Measurements from ENCODE around the gene MEI1.
A peak's percentile ranks its signal among the peaks of the same experiment; 100 is the strongest.
"Not testable (repeated sequence)": the region's sequence is repeated elsewhere in the genome, so short reads cannot be mapped to it uniquely, and the experiment has no call there.

Gene MEI1

DNA sequence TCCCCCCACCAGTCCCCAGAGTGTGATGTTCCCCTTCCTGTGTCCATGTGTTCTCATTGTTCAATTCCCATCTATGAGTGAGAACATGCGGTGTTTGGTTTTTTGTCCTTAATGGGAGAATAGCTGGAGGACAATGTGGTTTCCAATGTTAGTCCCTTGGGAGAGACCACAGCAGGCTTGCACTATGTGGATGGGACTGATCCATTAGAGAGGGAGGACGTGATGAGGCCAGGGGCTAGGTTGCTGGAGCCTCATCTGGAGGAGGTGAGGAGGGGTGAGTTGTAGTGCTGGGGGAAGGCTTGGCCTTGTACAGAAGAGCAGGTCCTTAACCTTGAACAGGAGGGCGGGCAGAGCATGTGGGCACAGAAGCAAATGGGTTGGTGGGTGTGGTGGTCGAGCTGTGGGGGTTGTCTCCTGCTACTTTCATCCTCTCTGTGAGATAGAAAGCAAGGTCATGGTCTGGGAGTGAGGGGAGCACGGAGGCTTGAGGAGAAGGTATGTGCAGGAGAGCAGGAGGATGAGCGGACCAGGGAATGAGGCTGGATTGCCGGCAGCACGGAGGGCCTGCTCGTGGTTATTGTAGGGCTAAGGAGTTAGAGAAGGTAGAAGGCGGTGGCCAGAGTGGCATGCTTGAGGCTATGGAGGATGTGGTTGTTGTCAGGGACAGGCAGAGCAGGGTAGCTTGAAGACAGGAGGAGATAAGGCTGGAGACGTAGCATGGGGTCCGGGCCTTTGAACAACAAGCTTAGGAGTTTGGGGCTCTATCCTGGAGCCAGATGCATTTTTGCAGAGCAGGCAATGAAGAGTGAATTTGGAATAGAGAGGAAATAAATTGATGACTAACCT lies 122.4 kb downstream of the MEI1 start:
- no peak for DNase-seq (ENCODE audit: low spot score)

DNA sequence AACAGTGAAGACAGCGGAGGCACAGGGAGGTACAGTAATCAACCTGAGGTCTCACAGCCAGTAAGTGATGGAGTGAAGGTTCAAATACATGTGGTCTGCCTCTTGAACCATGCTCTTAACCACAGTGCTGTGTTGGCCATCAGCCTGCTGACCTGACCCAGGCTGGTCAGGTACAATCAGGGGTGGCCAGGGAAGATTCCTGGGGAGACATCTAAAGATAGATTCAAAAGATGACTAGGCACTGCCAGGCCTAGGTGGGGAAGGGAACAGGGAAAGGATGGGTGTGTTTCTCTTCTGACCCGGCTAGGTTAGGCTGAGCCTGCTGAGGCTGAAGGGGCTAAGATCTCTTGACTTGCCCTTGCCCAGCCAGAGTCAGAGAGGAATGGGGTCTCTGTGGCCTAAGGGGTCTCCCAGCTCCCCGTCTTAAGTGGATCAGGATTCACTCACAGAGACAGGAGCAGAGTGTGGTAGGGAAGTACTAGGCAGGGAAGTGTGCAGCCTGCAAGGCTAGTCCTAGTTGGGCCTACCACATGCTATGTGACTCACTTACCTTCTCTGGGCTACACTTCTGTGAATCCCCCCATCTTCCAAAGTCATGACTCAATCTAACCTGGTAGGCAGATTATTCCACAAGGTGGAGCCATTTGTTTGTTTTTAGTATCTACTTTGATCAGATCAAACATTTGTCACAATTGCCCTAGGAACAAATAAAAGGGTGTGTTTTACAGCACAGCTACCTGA lies 123.2 kb downstream of the MEI1 start:
- DNase-seq (ENCODE audit: low spot score) = peak; percentile 66

GRCh38 chr22:41823797-41824196 lies 124.5 kb downstream of the MEI1 start:
- DNase-seq (ENCODE audit: low spot score) = no peak

DNA sequence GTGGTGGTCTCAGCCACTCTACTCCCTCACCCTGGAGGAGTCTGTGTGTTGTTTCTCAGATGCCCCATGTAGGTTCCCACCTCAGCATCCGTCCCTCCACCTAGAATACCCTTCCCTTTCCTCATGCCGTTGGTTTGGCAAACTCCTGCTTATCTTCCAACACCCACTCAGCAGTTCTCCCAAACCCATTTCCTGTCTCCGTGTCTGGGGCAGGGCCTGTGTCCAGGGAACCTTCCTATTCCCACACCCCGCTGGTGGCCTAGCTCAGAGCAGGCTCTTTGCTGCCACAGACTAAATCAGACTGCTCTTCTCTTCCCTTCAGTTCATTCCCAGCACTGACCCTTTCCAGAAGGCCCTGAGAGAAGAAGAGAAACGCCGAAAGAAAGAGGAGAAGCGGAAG lies 126.1 kb downstream of the MEI1 start:
- no peak for DNase-seq (ENCODE audit: low spot score)

GRCh38 chr22:41826021-41826420 lies 126.7 kb downstream of the MEI1 start:
- DNase-seq (ENCODE audit: low spot score) = no peak

- no peak for DNase-seq (ENCODE audit: low spot score)
These were observed 127.4 kb downstream of the MEI1 start for GRCh38 chr22:41826430-41827383.

GRCh38 chr22:41827671-41828070 lies 128.4 kb downstream of the MEI1 start:
- DNase-seq (ENCODE audit: low spot score) = no peak

DNA sequence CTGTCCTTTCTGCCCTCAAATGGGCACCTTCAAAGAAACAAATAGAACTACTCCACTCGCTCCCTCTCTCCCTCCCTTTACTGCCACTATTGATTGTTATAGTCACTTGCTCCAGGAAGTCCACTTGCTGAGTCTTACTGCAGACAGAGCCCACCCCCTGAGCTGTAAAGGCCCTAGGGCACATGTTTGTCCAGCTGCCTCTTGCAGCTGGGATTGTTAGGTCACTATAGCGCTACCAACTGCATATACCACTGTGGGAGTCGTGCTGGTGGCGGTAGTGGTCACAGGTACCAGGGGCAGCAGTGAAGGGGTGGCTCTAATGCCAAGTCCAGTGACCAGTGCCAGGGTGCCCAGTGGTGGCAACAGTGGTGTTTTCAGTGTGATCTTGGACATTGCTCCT lies 129.2 kb downstream of the MEI1 start:
- no peak for DNase-seq (ENCODE audit: low spot score)

DNA sequence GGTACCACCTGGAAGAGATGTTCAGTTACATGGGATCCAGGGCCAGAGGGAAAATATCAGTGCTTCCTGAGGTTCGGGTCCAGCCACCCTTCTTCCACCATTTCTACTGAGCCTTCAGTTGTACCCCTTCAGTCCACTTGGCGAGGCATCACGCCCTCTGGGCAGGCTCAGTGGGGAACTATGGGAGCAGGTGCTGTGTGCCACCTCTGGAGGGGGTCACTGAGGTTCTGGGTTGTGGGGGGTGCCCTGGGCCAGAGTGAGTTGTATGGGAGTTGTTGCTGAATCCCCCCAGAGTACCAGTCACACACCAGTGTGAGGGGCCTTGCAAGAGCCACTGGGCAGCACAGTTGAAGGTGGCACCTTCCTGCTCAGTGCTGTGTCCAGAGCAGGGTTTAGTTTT lies 130.9 kb downstream of the MEI1 start:
- DNase-seq (ENCODE audit: low spot score) = no peak

- peak; percentile 21 for DNase-seq (ENCODE audit: low spot score)
These were observed 132.1 kb downstream of the MEI1 start for GRCh38 chr22:41831383-41831782.

GRCh38 chr22:41831828-41832552 lies 132.7 kb downstream of the MEI1 start:
- DNase-seq (ENCODE audit: low spot score) = no peak

DNA sequence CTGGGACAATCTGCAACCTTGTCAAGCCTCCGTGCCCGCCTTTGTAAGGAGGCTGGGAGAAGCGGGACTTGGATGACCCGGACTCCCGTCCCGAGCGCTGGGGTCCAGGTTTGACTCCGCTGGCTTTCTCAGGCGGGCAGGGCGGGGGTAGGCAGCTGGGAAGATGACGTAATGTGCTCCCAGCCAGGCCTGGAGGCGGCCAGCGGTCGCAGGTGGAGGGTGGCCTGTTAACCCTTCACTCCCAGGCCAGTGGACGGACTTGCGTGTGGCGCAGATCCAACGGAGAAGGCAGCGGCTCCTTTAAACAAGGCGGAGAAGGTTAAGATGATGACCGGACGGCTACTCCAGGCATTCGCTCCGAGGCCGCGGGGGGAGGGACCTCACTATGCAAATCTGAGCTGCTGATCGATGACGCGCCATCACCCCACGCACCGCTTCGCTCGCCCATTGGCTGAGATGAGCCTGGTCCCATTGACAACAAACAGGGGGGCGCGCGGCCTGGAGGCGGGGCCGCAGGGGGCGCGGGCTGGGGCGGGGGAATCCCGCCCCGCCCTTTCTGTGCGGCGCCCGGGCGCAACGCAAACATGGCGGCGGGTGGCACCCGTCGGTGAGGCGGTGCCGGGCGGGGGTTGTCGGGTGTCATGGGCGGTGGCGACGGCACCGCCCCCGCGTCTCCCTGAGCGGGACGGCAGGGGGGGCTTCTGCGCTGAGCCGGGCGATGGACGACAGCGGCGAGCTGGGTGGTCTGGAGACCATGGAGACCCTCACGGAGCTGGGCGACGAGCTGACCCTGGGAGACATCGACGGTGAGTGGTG lies 133.5 kb downstream of the MEI1 start, which contains the start of gene SREBF2:
SREBF2 (plus strand) TSS at position 553 of the 816 bp plus-strand sequence; CDS start at position 719, 166 bp downstream.
- DNase-seq (ENCODE audit: low spot score) = peak; percentile 99

DNA sequence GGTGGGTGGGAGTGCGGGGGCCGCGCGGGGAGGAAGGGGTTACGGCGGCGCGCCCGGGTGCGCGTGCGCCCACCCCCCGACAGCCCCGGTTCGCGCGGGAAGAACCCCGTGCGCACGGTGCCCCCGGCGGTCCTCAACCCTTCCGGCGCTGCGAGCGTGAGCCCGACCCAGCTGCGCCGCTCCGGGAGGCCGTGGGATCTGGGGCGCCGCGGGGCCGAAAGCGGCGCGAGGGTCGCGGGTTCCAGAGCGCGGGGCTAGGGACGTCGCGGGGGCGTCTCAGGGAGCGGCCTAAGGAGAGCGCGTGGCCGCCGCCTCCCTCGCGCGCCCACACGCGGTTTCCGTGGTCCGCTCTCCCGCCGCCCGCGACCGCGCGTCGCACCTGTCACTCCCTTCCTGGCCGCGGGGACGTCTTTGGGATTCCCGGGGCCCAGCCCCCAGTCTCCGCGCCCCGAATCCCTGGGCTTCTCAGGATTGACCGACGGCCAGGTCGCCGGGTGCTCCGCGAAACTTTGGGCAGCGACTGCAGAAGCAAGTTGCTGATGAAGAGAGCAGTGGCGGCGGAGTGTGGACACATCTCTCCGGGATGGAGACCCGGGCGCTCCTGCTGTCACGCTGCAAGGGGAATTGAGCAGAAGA lies 134.2 kb downstream of the MEI1 start:
- DNase-seq (ENCODE audit: low spot score) = peak; percentile 48

DNA sequence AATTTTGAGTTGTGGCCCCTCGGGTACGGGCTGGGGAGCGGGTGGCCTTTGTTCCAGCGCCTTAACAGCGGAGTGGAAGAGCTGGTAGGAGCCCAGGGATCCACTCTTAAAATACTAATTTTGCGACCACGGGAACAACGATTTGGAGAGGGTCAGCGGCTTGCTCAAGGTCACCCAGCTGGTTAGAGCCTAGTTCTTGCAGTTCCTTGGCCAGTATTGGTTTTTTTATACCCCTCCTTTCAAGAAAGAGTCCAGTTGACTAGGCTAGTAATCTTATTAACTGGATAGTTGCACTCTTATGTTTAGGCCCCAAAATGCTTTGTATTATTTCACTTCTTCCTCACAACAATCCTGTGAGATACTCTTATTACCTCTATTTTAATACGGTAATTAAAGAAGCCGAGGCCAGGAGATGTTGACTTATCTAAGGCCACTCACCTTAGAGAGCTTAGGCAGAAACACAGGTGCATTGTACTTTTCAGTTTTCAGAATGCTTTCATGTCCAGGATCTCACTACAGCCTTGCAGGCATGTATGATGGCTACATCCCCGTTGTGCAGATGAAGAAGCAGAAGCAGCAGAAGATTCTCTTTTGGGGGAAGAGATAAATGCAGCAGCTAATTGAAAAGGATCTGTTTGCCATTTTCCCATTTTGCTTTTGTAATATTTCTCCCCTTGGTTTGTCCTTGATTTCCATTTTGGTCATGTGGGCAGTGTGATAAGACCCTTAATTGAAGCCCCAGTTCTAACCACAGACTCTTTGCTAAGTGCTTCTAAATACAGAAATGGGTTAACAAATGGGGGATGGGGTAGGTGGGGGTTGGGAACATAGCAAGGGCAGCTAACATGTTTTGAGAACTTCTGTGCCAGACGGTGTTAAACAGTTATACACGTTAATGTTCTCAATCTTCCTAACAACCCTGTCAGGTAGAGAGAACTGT lies 135.0 kb downstream of the MEI1 start:
- DNase-seq (ENCODE audit: low spot score) = no peak

GRCh38 chr22:41835462-41835861 lies 136.2 kb downstream of the MEI1 start:
- DNase-seq (ENCODE audit: low spot score) = not testable (repeated sequence)

DNA sequence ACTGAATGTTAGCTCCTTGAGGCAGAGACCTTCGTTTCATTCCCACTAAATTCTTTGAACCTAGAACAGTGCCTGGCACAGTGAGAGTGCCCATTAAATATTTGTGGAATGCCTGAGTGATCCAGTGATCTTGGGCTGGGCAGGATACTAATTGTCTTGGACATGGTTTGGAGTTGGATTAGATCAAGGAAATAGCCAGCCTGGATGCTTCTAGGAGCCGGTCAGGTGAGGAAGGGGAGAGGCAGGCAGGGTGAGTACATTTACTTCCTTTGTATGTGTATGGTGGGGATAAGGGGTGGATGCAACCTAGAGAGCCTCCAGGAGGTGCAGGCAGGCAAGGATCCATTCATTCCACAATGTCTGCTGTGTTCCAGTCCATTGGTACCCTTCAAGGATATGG lies 137.2 kb downstream of the MEI1 start:
- no peak for DNase-seq (ENCODE audit: low spot score)

DNA sequence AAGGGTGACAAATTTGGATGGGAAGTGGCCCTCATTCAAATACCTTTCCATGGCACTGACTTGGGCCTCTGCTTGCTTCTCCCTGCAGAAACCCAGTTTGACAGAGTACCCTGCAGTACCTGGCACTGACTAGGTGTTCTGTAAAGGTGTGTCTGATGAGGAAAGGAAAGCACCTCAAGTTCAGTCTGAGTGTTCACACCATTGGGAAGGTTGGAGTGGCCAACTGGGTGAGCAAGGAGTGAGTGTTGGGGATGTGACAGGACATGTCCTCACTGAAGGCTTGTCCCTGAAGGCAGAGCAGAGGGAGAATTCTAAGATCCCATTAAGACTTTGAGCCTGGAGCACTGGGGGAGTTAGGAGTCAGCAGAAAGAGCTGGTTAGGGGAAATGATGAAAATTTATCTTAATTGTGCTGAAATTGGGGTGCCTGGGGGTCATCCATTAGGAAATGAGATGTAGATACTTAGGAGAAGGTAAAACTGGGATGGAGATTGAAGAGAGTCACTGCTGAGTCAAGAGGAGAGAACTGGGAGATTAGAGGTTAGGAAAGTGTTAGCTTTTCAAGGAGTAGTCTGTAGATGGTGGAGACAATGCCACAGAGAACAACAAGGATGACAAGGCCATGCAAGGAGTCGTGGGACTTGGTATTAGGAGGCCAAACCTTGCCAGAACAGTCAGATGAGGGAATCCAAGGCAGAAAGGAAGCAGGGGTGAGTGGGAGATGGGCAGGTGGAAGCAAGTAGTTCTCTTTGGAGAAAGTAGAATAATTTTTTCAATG lies 139.7 kb downstream of the MEI1 start:
- DNase-seq (ENCODE audit: low spot score) = no peak

GRCh38 chr22:41840216-41840615 lies 140.9 kb downstream of the MEI1 start:
- DNase-seq (ENCODE audit: low spot score) = no peak

All from germinal center (tissue), 1 donor.